Stimulated activated CD8-positive, alpha-beta memory T cell treated with anti-CD3 and anti-CD28 coated beads, Interleukin-15, amount 100 ng/mL, for 48 hours (primary cell): ENCODE measurements around the gene NDOR1.

ENCODE experiments used
- DNase-seq, 2 donors: peaks; one replicate each; pipeline ENCODE4 v3.0.0-alpha.2; 2020; ENCODE audit warnings: low read depth in 2 of 2

NDOR1 gene

GRCh38 chr9:137220317-137221094 is 15.0 kb downstream of the NDOR1 start:
- DNase-seq = no peak

DNA sequence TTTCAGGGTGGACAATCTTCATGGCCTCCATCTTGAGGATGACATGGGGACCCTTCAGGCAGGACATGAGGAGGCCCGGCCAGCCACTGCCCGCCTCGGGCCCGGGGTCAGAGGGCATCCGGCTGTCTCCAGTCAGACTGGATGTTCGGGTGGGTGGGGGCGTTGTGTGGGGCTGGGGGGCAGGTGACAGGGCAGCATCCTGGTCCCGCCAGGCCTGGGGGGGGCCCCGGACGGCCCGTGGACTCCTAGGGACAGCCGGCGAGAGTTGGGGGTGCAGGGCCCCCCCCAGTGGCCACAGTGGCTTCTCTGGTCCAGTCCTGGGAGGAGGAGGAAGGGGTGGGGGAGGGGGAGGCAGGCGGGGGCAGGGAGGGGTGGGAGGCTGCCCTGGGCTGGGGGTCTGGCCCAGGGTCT is 15.6 kb downstream of the NDOR1 start:
- no peak for DNase-seq

GRCh38 chr9:137221506-137222111 is 16.1 kb downstream of the NDOR1 start:
- DNase-seq = no peak

GRCh38 chr9:137222190-137223077 is 16.9 kb downstream of the NDOR1 start, which contains the start of gene RNF208:
TSS of gene RNF208 (minus strand) at chr9:137222240. CDS start at chr9:137221212, 1,028 bp downstream.
- no peak for DNase-seq

- DNase-seq = peak; percentile 99
These were observed 17.8 kb downstream of the NDOR1 start for GRCh38 chr9:137223078-137223970.

GRCh38 chr9:137224830-137225694 is 19.6 kb downstream of the NDOR1 start, which contains the start of gene CYSRT1:
TSS of gene CYSRT1 (plus strand) at chr9:137225174. CDS start at chr9:137225622, 448 bp downstream.
- DNase-seq = no peak

GRCh38 chr9:137225699-137226331 is 20.3 kb downstream of the NDOR1 start:
- DNase-seq = no peak

GRCh38 chr9:137226338-137227053 is 21.0 kb downstream of the NDOR1 start:
- DNase-seq = no peak

DNA sequence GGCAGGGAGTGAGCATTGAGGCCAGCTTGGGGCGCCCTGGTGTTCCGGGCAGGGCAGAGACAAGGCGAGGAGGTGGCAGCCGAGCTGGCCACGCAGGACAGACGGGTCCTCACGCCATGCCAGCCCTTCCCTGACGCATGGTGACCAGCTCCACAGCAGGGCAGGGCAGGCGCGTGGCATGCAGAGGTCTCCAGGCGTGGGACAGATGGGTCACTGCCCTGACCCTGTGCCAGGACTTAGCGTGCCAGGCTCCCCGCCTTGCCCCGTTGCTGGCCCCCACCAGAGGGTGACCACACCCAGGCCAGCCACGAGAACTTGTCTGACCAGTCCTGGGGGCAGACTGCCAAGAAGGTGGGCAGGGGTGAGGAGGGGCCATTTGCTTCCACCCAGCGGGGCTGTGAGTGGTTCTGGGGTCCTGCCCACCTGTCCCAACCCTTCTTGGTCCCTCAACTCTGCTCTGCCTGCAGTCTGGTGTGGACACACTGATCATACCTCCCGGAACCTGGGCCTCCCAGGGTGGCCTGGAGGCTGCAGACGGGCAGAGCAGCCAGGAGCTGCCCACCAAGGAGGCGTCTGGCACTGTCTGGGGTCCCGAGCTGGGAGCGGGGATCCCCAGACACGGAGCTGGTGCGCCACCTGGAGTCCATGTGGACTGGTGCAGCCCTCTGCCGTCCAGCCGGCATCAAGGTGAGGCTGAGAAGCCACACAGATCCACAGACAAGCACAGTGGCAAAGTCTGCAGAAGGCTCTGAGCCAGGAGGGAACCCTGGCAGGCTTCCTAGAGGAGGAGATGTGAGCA is 21.8 kb downstream of the NDOR1 start, which contains the start of gene RNF224:
RNF224 (plus strand) TSS at position 449 of the 799 bp plus-strand sequence. CDS start 834 bp downstream, outside the sequence.
- DNase-seq = peak; percentile 73 to 74

GRCh38 chr9:137227853-137228505 is 22.5 kb downstream of the NDOR1 start:
- DNase-seq = no peak

- DNase-seq = no peak
These were observed 23.0 kb downstream of the NDOR1 start for GRCh38 chr9:137228506-137228967.

- DNase-seq = no peak
These were observed 23.7 kb downstream of the NDOR1 start for GRCh38 chr9:137228968-137229896.

GRCh38 chr9:137229903-137230704 is 24.6 kb downstream of the NDOR1 start:
- no peak for DNase-seq

GRCh38 chr9:137230705-137231371 is 25.3 kb downstream of the NDOR1 start, which contains the start of gene SLC34A3:
TSS of gene SLC34A3 (plus strand) at chr9:137230901. CDS start at chr9:137231703, 802 bp downstream.
- no peak for DNase-seq
